Natural killer cell treated with Interleukin-12 subunit alpha and Interleukin-12 subunit beta and Interleukin-15 and Interleukin-18, amount 100 ng/mL, for 72 hours (primary cell): ENCODE measurements around the gene SERTAD3. TPM values are rescaled to one million over a fixed set of nuclear protein-coding genes. Genes with fewer than 3 reads are reported as not detected.

Experiments
- ATAC-seq, 2 donors: fragments of 150-1000 bp; cut with Tn5 transposase in 1 of 2; sonication (Bioruptor Pico), chemical (Tn5 transposase) in 1 of 2; 2 replicates each; pipeline ENCODE4 v1.10.0; 2021
- DNase-seq: peaks from one replicate; pipeline ENCODE4 v3.0.0; 2022; ENCODE audit warnings: low spot score
- H3K27ac Mint-ChIP-seq, 2 donors: 1 replicate in 1 of 2; 2 replicates in 1 of 2; pipeline ENCODE4 v1.8.0; 2022; ENCODE audit warnings: mixed read lengths in 2 of 2, mild to moderate bottlenecking in 1 of 2, moderate library complexity in 1 of 2
- H3K27me3 Mint-ChIP-seq, 2 donors: 1 replicate in 1 of 2; 2 replicates in 1 of 2; pipeline ENCODE4 v1.8.0; 2022; ENCODE audit warnings: mixed read lengths in 2 of 2
- H3K36me3 Mint-ChIP-seq: one replicate; pipeline ENCODE4 v1.8.0; 2022; ENCODE audit warnings: mixed read lengths
- H3K4me1 Mint-ChIP-seq, 2 donors: 1 replicate in 1 of 2; 2 replicates in 1 of 2; pipeline ENCODE4 v1.8.0; 2022; ENCODE audit warnings: low read depth in 2 of 2, mixed read lengths in 2 of 2, mild to moderate bottlenecking in 1 of 2
- H3K4me3 Mint-ChIP-seq: one replicate; pipeline ENCODE4 v1.8.0; 2022; ENCODE audit warnings: mixed read lengths
- H3K9me3 Mint-ChIP-seq: 2 replicates; pipeline ENCODE4 v1.8.0; 2022; ENCODE audit warnings: mixed read lengths
- total RNA-seq, 2 donors: library from RNA; stranded (reverse); gene quantifications; one replicate each; pipeline ENCODE4 v1.2.3, GENCODE V29; 2022

SERTAD3 gene
- total RNA-seq, 2 donors from 2014 or later = 12.8 to 13.2 TPM

DNA sequence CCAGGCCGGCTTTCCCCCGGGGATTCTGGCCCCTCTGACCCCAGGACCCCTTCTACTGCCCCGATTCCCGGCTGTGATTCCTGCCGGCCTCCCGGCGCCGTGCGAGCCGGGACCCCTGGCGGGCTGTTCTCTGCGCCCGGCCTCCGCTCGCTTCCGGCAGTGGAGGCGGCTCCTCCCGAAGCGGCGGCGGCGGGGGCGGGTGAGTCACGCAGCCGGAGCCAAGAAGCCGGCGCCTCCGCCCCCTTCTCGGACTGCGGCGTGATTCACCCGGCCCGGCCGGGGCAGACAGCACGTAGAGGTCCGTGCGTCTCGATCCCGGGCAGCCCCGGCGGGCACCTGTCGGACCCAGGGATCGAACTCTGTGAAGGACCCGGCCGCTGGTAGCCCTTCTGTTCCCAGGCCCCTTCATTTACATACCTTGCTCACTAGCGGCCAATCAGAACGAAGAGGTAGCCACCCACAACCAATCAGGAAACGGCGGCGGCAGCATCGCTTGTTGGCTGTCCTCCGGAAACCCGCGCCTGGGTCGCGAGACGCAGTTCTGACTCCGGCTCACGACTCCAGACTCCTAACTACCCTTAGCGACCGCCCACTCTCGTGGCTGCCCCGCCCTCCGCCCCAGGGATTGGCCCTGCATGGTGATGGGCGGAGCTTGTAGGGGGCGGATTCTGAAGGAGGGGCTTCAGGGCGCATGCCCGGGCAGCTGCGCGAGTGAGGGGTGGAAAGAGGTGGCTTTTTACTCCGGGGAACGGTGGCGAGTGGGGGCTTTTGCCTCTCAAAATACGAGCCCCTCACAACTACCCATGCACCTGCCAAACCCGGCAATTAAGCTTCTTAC, 18.5 kb downstream of the SERTAD3 start, which contains the start of gene SERTAD1:
Gene SERTAD1, minus strand, starts transcription at position 543 of the 838 bp plus-strand sequence. CDS start 2,446 bp downstream, outside the sequence.
- no peaks in the 10 kb centered on the region for H3K27me3 Mint-ChIP-seq
- ATAC-seq (peak; percentile 96 to 97), DNase-seq (peak; percentile 100)
- peak within 1 kb of the TSS; percentile 100 for H3K4me3 Mint-ChIP-seq
- peak within 1 kb of the TSS; percentile 95 to 97 for H3K27ac Mint-ChIP-seq
- peaks cover 15 to 18% of the 10 kb centered on the region in 2 donors for H3K4me1 Mint-ChIP-seq
- peaks cover 7% of the 10 kb centered on the region for H3K36me3 Mint-ChIP-seq
- no peaks in the 10 kb centered on the region for H3K9me3 Mint-ChIP-seq

GRCh38 chr19:40424637-40425449, 19.3 kb downstream of the SERTAD3 start:
- Mint-ChIP-seq H3K27me3 (no peaks in the 10 kb centered on the region), H3K27ac (peak overlapping the region; percentile 95 to 97), H3K4me3 (peak overlapping the region; percentile 100), H3K4me1 (peaks cover 16 to 19% of the 10 kb centered on the region in 2 donors), H3K36me3 (peaks cover 7% of the 10 kb centered on the region), H3K9me3 (no peaks in the 10 kb centered on the region)
- ATAC-seq (no peak), DNase-seq (no peak)

DNA sequence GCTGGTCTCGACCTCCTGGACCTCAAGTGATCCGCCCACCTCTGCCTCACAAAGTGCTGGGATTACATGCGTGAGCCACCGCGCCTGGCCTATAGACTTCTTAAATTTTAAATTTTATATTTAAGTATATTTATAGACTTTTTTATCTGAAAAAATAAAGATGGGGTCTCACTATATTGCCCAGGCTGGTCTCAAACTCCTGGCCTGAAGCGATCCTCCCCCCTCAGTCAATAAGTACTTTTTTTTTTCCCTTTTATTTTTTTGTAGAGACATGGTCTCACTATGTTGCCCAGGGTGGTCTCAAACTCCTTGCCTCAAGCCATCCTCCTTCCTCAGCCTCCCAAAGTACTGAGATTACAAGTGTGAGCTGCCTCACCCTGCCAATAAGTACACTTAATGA, 20.2 kb downstream of the SERTAD3 start:
- Mint-ChIP-seq H3K36me3 (peaks cover 7% of the 10 kb centered on the region), H3K4me3 (peak overlapping the region; percentile 100), H3K4me1 (peaks cover 23 to 28% of the 10 kb centered on the region in 2 donors), H3K27ac (peak overlapping the region; percentile 95 to 97), H3K27me3 (no peaks in the 10 kb centered on the region), H3K9me3 (no peaks in the 10 kb centered on the region)
- ATAC-seq (no peak), DNase-seq (no peak)

- no peak overlapping the region for H3K4me3 Mint-ChIP-seq
- H3K4me1 Mint-ChIP-seq = peaks cover 30 to 38% of the 10 kb centered on the region in 2 donors
- no peak for ATAC-seq
- no peaks in the 10 kb centered on the region for H3K9me3 Mint-ChIP-seq
- H3K27ac Mint-ChIP-seq = peak overlapping the region in 1 of 2 donors; percentile 72
- peaks cover 7% of the 10 kb centered on the region for H3K36me3 Mint-ChIP-seq
- no peak for DNase-seq
- H3K27me3 Mint-ChIP-seq = no peaks in the 10 kb centered on the region
These were observed 21.2 kb downstream of the SERTAD3 start for GRCh38 chr19:40422748-40423566.

DNA sequence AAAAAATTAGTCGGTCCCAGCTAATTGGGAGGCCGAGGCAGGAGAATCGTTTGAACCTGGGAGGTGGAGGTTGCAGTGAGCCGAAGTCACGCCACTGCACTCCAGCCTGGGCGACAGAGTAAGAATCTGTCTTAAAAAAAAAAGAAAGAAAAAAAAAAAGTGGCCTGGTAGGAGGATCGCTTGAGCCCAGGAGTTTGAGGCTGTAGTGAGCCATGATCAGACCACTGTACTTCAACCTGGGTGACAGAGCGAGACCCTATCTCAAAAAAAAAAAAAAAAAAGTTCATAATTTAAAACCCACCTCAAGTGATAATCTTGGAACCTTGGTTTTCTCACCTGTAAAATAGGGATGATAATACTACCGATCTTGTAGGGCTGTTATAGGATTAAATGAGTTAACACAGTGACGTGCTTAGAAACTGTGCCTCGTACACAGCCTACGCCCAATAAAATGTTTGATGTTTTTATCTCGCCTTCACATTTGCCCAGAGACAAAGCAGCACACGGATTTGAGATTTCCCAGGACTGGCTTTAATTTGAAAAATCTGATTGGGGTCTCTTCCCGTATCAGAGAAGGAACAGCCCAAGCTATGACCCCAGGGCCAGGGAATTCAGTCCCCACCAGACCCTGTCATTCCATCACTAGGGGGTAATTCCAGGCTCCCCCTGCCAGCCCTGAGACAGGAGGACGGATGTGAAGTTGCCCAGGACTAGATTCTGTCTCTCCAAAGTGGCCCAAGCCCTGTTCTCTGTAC, 22.0 kb downstream of the SERTAD3 start:
- Mint-ChIP-seq H3K36me3 (peaks cover 7% of the 10 kb centered on the region), H3K4me1 (peaks cover 36 to 46% of the 10 kb centered on the region in 2 donors), H3K4me3 (peak overlapping the region; percentile 34), H3K27me3 (no peaks in the 10 kb centered on the region), H3K27ac (peak overlapping the region; percentile 72 to 76), H3K9me3 (no peaks in the 10 kb centered on the region)
- no peak for ATAC-seq
- DNase-seq = no peak

DNA sequence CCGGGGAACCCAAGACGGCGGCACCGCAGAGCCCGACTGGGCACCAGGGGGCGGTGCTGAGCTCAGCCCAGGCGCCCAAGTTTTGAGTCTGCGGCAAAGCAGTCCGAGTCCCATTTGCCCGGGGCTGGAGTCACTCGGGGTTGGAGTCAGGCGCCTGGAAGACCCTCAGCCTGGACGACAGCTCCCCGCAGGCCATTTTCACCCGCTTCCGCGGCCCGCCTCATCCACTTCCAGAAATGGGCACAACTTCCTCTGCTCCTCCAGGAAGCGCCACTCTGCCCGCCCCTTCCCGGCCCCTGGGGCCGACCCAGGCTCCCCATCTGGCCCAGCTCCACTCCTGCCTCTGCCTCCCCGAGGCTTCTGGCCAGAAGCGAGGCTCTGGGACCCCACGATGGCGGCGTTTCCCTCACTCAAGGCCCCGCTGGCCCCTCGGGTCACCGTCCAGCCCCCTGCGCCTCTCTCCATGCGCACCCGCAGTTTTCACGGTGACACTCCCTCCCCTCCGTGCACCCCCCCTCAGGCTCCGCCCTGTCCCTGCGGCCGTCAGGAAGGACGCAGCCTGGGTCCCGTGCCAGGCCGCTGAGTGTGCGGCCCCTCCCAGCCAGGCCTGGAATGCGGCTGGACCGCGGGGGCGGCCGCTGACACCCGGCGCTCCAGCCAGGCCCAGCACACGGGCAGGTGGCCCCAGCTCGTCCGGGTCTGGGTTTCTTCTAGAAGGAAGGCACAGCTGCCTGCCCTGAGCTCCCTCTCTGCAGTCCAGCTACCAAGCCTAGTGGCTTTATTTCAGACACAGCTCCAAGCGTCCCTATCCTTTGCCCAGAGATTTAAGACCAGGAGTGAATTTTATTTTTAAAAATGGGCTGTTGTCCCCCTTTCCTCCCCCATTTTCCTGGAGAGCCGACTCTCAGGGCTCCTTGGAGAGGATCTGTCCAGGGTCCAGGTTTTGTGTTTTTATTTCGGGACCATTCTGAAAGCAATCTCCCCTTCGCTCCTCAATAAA, 23.1 kb downstream of the SERTAD3 start:
- Mint-ChIP-seq H3K9me3 (no peaks in the 10 kb centered on the region), H3K4me1 (peaks cover 41 to 51% of the 10 kb centered on the region in 2 donors), H3K27me3 (no peaks in the 10 kb centered on the region), H3K4me3 (peak overlapping the region; percentile 61), H3K27ac (peak overlapping the region; percentile 72 to 76), H3K36me3 (peaks cover 7% of the 10 kb centered on the region)
- peak; percentile 64 for ATAC-seq
- DNase-seq = peak; percentile 80

GRCh38 chr19:40420451-40420765, 23.7 kb downstream of the SERTAD3 start:
- DNase-seq = no peak
- H3K27ac Mint-ChIP-seq = peak overlapping the region; percentile 72 to 76
- H3K36me3 Mint-ChIP-seq = peaks cover 7% of the 10 kb centered on the region
- H3K4me1 Mint-ChIP-seq = peaks cover 47 to 53% of the 10 kb centered on the region in 2 donors
- no peaks in the 10 kb centered on the region for H3K27me3 Mint-ChIP-seq
- H3K4me3 Mint-ChIP-seq = peak overlapping the region; percentile 61
- no peaks in the 10 kb centered on the region for H3K9me3 Mint-ChIP-seq
- no peak for ATAC-seq

GRCh38 chr19:40419780-40420179, 24.4 kb downstream of the SERTAD3 start:
- DNase-seq = no peak
- Mint-ChIP-seq H3K27ac (peak overlapping the region; percentile 64 to 72), H3K36me3 (peaks cover 5% of the 10 kb centered on the region), H3K9me3 (no peaks in the 10 kb centered on the region), H3K4me1 (peaks cover 44 to 54% of the 10 kb centered on the region in 2 donors), H3K27me3 (no peaks in the 10 kb centered on the region), H3K4me3 (peak overlapping the region; percentile 72)
- no peak for ATAC-seq

DNA sequence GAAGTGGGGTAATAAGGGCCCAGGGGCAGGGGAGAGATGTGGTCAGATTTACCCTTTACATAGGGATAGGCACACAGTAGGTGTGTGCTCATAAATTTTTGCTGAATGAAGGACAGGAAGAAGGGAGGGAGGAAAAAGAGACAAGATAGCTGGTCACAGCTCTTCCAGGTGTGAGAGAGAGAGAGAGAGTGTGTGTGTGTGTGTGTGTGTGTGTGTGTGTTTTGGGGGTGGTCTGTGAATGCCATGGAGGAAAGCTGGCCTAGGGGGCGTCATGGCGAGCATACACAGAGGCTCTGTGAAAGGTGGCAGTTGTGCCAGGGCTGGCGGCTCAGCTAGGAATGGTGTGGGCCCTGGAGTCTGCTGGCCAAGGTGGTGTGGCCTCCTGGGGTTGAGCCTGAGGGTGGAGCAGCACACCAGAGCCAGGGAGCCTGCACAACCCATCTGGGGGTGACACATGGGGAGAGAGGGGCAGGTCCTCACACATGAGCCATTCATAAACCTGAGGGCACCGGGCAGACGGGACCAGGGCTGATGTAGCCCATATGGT, 25.0 kb downstream of the SERTAD3 start:
- Mint-ChIP-seq H3K36me3 (no peaks in the 10 kb centered on the region), H3K27me3 (no peaks in the 10 kb centered on the region), H3K4me1 (peaks cover 40 to 48% of the 10 kb centered on the region in 2 donors), H3K4me3 (no peak overlapping the region), H3K27ac (peak overlapping the region; percentile 47 to 64), H3K9me3 (no peaks in the 10 kb centered on the region)
- no peak for DNase-seq
- no peak for ATAC-seq

GRCh38 chr19:40418040-40418439, 26.1 kb downstream of the SERTAD3 start:
- peak overlapping the region; percentile 6 for H3K4me3 Mint-ChIP-seq
- H3K36me3 Mint-ChIP-seq = no peaks in the 10 kb centered on the region
- H3K27me3 Mint-ChIP-seq = peaks cover 0 to 3% of the 10 kb centered on the region in 2 donors
- ATAC-seq (no peak), DNase-seq (no peak)
- H3K27ac Mint-ChIP-seq = peak overlapping the region; percentile 47 to 64
- peaks cover 42 to 51% of the 10 kb centered on the region in 2 donors for H3K4me1 Mint-ChIP-seq
- no peaks in the 10 kb centered on the region for H3K9me3 Mint-ChIP-seq

- Mint-ChIP-seq H3K27ac (peak overlapping the region; percentile 47 to 64), H3K4me3 (peak overlapping the region; percentile 6), H3K27me3 (peaks cover 0 to 3% of the 10 kb centered on the region in 2 donors), H3K4me1 (peaks cover 42 to 51% of the 10 kb centered on the region in 2 donors), H3K36me3 (no peaks in the 10 kb centered on the region), H3K9me3 (no peaks in the 10 kb centered on the region)
- DNase-seq = no peak
- no peak for ATAC-seq
These were observed 26.5 kb downstream of the SERTAD3 start for GRCh38 chr19:40417643-40417981.
